HepG2 (cell line): ENCODE results near the gene ABHD2. TPM values are rescaled to one million over a fixed set of nuclear protein-coding genes. Genes with fewer than 3 reads are reported as not detected.
A peak's percentile ranks its signal among the peaks of the same experiment; 100 is the strongest.

ENCODE experiments used
- AGO2 ChIP-seq: fragments of 200-400 bp; formaldehyde crosslinking; optimal IDR thresholded peaks from 2 replicates; pipeline ENCODE3; 2017; ENCODE audit warnings: mild to moderate bottlenecking, low read depth, low read length, moderate library complexity
- CREB1 ChIP-seq, 2 experiments: fragments of 450-650 bp in 1 of 2; IDR thresholded peaks; 2 replicates each; pipeline ENCODE4 v1.6.1; 2016 to 2017; ENCODE audit warnings: control low read depth in 1 of 2, mild to moderate bottlenecking in 1 of 2, missing compliant biosample characterization in 1 of 2, missing genetic modification characterization in 1 of 2
- GATA4 ChIP-seq: sonication (generic); IDR thresholded peaks from 2 replicates; pipeline ENCODE4 v1.6.1; 2016; ENCODE audit warnings: antibody characterized with exemption, low read depth, borderline replicate concordance
- GATAD1 ChIP-seq: IDR thresholded peaks from 2 replicates; pipeline ENCODE4 v1.6.1; 2016; ENCODE audit warnings: missing genetic modification reagents, missing compliant biosample characterization
- NPAS2 ChIP-seq: sonication (generic); formaldehyde crosslinking; IDR thresholded peaks from 2 replicates; pipeline ENCODE4 v1.8.0; 2022; ENCODE audit warnings: mild to moderate bottlenecking, missing genetic modification reagents, borderline replicate concordance
- PHF21A ChIP-seq: sonication (generic); formaldehyde crosslinking; IDR thresholded peaks from 2 replicates; pipeline ENCODE4 v1.5.0; 2020; ENCODE audit warnings: mild to moderate bottlenecking, missing genetic modification reagents
- RARG ChIP-seq: sonication (generic); formaldehyde crosslinking; IDR thresholded peaks from 2 replicates; pipeline ENCODE4 v1.4.0; 2020; ENCODE audit warnings: low read depth, mild to moderate bottlenecking, missing genetic modification reagents
- RBM22 ChIP-seq: fragments of 200-400 bp; formaldehyde crosslinking; optimal IDR thresholded peaks from 2 replicates; pipeline ENCODE3; 2017; ENCODE audit warnings: mild to moderate bottlenecking, low read length, moderate library complexity
- RCOR2 ChIP-seq: IDR thresholded peaks from 2 replicates; pipeline ENCODE4 v1.6.1; 2016; ENCODE audit warnings: missing biosample characterization, missing genetic modification reagents
- SOX5 ChIP-seq: IDR thresholded peaks from 2 replicates; pipeline ENCODE4 v1.6.1; 2016; ENCODE audit warnings: borderline replicate concordance
- SRSF9 ChIP-seq: fragments of 200-400 bp; formaldehyde crosslinking; IDR thresholded peaks from 2 replicates; pipeline ENCODE4 v1.6.1; 2018; ENCODE audit warnings: borderline replicate concordance, mild to moderate bottlenecking, low read depth, low read length; ENCODE audit not compliant: insufficient read depth, poor library complexity, severe bottlenecking
- TARDBP ChIP-seq: sonication (generic); formaldehyde crosslinking; IDR thresholded peaks from 2 replicates; pipeline ENCODE4 v1.8.0; 2022; ENCODE audit warnings: mild to moderate bottlenecking, missing genetic modification reagents
- TP53 ChIP-seq: sonication (generic); formaldehyde crosslinking; conservative IDR thresholded peaks from 2 replicates; pipeline ENCODE4 v1.4.0; 2020; ENCODE audit warnings: missing genetic modification reagents
- ZBTB7B ChIP-seq: sonication (generic); formaldehyde crosslinking; IDR thresholded peaks from 2 replicates; pipeline ENCODE4 v1.4.0; 2020; ENCODE audit warnings: missing genetic modification reagents
- ZFP36L2 ChIP-seq: sonication (generic); formaldehyde crosslinking; IDR thresholded peaks from 2 replicates; pipeline ENCODE4 v1.4.0; 2020; ENCODE audit warnings: missing genetic modification reagents
- ZNF296 ChIP-seq: sonication (generic); formaldehyde crosslinking; conservative IDR thresholded peaks from 2 replicates; pipeline ENCODE4 v1.5.0; 2020; ENCODE audit warnings: mild to moderate bottlenecking, missing genetic modification reagents
- ZNF329 ChIP-seq: sonication (generic); formaldehyde crosslinking; IDR thresholded peaks from 2 replicates; pipeline ENCODE4 v1.9.0; 2021; ENCODE audit warnings: low read depth, mild to moderate bottlenecking, missing genetic modification reagents
- ZNF629 ChIP-seq: sonication (generic); formaldehyde crosslinking; conservative IDR thresholded peaks from 2 replicates; pipeline ENCODE4 v1.5.0; 2020; ENCODE audit warnings: missing genetic modification reagents
- ZNF660 ChIP-seq: sonication (generic); formaldehyde crosslinking; IDR thresholded peaks from 2 replicates; pipeline ENCODE4 v1.5.1; 2020; ENCODE audit warnings: mild to moderate bottlenecking, low read depth, missing genetic modification reagents, borderline replicate concordance
- polyA plus RNA-seq, 8 experiments: library from polyadenylated mRNA; depleted of rRNA in 3 of 8; stranded (reverse) in 7 of 8; unstranded in 1 of 8; fragments of >200 nt; fragmentation: Illumina TruSeq in 4 of 8; extraction: Trizol in 4 of 8; gene quantifications; 2 replicates each; pipeline versions ENCODE4 v1.2.1 to v1.2.3, GENCODE V29; 2011 to 2016; ENCODE audit warnings: low read depth in 4 of 8, missing spikeins in 1 of 8, mixed read lengths in 1 of 8; ENCODE audit not compliant: insufficient read depth in 1 of 8
- total RNA-seq, 5 experiments: library from RNA; depleted of rRNA; stranded (reverse); fragments of >200 nt; fragmentation: Illumina TruSeq; extraction: Trizol; gene quantifications; 2 replicates each; pipeline ENCODE4 v1.2.3, GENCODE V29; 2016; ENCODE audit warnings: low read depth in 1 of 5
- TF ChIP-seq, protein P1 (sequence below): IDR thresholded peaks from 2 replicates; pipeline ENCODE4 v1.6.1; 2018; ENCODE audit warnings: missing genetic modification reagents, mild to moderate bottlenecking, missing compliant biosample characterization
- TF ChIP-seq, protein P2 (sequence below): sonication (generic); formaldehyde crosslinking; IDR thresholded peaks from 2 replicates; pipeline ENCODE4 v1.9.0; 2022; ENCODE audit warnings: low read depth, missing genetic modification reagents
- TF ChIP-seq, protein P3 (sequence below): sonication (generic); formaldehyde crosslinking; conservative IDR thresholded peaks from 2 replicates; pipeline ENCODE4 v1.8.1; 2023; ENCODE audit warnings: missing genetic modification reagents
- TF ChIP-seq, protein P4 (sequence below): sonication (generic); formaldehyde crosslinking; IDR thresholded peaks from 2 replicates; pipeline ENCODE4 v1.4.0; 2020; ENCODE audit warnings: missing genetic modification reagents, mild to moderate bottlenecking, borderline replicate concordance

ABHD2 gene
- total and polyA plus RNA-seq, 2 of the 13 experiments (the other 11 are each of a cell fraction or from before 2014, with no cell fraction given) = 14.8 to 22.4 TPM

DNA sequence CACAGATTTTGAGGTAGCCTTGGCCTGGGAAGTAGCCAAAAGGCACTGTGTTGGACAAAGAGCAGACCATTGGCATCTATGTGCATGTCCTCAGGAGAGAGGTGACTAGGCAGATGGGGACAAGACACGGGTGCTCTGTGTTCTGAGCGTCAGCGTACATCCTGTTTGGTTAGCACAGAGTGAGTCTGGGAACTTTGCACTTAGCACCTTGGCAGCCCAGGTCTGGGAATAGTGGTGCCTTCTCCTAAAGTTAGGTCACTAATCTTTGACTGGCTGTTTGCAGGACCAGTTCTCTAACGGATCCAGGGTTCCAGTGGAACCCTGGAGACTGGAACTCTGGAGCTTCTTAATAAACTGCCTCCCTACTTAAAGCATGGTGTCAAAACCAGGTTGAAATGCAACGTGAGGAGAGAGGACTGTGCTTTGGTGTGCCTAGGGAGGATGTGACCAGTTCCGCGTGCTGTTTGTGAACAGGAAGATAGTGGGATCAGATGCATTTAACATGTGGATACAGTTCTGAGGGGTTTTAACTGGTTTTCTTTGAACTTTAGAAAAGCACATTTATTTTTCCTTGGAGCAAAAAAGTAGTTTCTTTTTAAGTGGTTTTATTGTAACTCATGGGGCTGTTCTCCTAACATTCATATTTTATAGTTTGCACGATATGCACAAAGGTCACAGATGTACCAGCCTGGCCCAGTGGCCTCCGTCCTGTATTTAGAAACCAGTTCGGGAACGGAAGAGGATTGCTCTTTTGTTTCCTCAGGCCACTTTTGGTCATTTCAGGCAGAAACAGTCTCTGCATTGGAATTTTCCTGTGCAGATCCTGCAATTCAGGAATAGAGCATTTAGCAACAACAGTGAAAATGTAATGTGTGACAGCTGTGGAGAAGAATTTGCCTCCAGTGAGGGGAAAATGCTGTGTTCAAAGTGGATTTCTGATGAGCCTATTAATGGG lies 48.8 kb downstream of the ABHD2 start (continued):
- TF ChIP-seq NPAS2 (CRISPR knock-in tag) (no peak), SOX5 (CRISPR knock-in tag) (peak; percentile 80), CREB1 (IDR thresholded peaks at IDR 0.05) (0 out of 2 replicates have a peak, but pooled peaks have one; percentile 3), CREB1 (CRISPR knock-in tag; IDR thresholded peaks at IDR 0.05) (peak; percentile 59), AGO2 (no peak), TARDBP (CRISPR knock-in tag) (peak; percentile 94), RARG (CRISPR knock-in tag) (no peak), PHF21A (CRISPR knock-in tag) (peak; percentile 89), GATAD1 (CRISPR knock-in tag) (peak; percentile 56; the same call in 1 of the 2 replicates), SRSF9 (no peak), ZNF629 (CRISPR knock-in tag) (no peak; the same call in 1 of the 2 replicates), TP53 (CRISPR knock-in tag) (no peak), RBM22 (no peak), GATA4 (no peak; the same call in 1 of the 2 replicates), ZNF296 (CRISPR knock-in tag) (no peak), ZFP36L2 (CRISPR knock-in tag) (no peak), RCOR2 (peak; percentile 93), ZNF660 (no peak), ZNF329 (CRISPR knock-in tag) (no peak), ZBTB7B (CRISPR knock-in tag) (peak; percentile 49; the same call in 1 of the 2 replicates)
- TF ChIP-seq, protein P1, sequence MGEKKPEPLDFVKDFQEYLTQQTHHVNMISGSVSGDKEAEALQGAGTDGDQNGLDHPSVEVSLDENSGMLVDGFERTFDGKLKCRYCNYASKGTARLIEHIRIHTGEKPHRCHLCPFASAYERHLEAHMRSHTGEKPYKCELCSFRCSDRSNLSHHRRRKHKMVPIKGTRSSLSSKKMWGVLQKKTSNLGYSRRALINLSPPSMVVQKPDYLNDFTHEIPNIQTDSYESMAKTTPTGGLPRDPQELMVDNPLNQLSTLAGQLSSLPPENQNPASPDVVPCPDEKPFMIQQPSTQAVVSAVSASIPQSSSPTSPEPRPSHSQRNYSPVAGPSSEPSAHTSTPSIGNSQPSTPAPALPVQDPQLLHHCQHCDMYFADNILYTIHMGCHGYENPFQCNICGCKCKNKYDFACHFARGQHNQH (CRISPR knock-in tag) = peak; percentile 91
- TF ChIP-seq, protein P2, sequence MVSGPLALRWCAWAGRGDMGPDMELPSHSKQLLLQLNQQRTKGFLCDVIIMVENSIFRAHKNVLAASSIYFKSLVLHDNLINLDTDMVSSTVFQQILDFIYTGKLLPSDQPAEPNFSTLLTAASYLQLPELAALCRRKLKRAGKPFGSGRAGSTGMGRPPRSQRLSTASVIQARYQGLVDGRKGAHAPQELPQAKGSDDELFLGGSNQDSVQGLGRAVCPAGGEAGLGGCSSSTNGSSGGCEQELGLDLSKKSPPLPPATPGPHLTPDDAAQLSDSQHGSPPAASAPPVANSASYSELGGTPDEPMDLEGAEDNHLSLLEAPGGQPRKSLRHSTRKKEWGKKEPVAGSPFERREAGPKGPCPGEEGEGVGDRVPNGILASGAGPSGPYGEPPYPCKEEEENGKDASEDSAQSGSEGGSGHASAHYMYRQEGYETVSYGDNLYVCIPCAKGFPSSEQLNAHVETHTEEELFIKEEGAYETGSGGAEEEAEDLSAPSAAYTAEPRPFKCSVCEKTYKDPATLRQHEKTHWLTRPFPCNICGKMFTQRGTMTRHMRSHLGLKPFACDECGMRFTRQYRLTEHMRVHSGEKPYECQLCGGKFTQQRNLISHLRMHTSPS (CRISPR knock-in tag) = peak; percentile 93
- TF ChIP-seq, protein P3, sequence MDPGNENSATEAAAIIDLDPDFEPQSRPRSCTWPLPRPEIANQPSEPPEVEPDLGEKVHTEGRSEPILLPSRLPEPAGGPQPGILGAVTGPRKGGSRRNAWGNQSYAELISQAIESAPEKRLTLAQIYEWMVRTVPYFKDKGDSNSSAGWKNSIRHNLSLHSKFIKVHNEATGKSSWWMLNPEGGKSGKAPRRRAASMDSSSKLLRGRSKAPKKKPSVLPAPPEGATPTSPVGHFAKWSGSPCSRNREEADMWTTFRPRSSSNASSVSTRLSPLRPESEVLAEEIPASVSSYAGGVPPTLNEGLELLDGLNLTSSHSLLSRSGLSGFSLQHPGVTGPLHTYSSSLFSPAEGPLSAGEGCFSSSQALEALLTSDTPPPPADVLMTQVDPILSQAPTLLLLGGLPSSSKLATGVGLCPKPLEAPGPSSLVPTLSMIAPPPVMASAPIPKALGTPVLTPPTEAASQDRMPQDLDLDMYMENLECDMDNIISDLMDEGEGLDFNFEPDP (CRISPR knock-in tag) = no peak
- TF ChIP-seq, protein P4, sequence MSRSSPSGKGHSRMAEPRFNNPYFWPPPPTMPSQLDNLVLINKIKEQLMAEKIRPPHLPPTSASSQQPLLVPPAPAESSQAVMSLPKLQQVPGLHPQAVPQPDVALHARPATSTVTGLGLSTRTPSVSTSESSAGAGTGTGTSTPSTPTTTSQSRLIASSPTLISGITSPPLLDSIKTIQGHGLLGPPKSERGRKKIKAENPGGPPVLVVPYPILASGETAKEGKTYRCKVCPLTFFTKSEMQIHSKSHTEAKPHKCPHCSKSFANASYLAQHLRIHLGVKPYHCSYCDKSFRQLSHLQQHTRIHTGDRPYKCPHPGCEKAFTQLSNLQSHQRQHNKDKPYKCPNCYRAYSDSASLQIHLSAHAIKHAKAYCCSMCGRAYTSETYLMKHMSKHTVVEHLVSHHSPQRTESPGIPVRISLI (CRISPR knock-in tag) = peak; percentile 61; the same call in 1 of the 2 replicates
